Endothelial cell of umbilical vein (primary cell): ENCODE results near the gene FBXL17.

Experiments
- CTCF ChIP-seq, 2 donors: IDR thresholded peaks; 1 replicate in 1 of 2; 2 replicates in 1 of 2; pipeline ENCODE4 v1.5.1; 2011; ENCODE audit warnings: low read length in 2 of 2, mild to moderate bottlenecking in 2 of 2, moderate library complexity in 2 of 2, control low read depth in 1 of 2, inconsistent platforms in 1 of 2, low read depth in 1 of 2; ENCODE audit not compliant: insufficient read depth in 1 of 2; ENCODE audit errors: extremely low read depth in 1 of 2
- EZH2 ChIP-seq: IDR thresholded peaks from 2 replicates; pipeline ENCODE4 v1.6.1; 2012; ENCODE audit warnings: borderline replicate concordance, low read depth, mild to moderate bottlenecking, moderate library complexity, low read length, inconsistent platforms; ENCODE audit not compliant: severe bottlenecking
- FOS ChIP-seq: IDR thresholded peaks from 2 replicates; pipeline ENCODE4 v1.6.1; 2011; ENCODE audit warnings: mild to moderate bottlenecking, low read length, moderate library complexity, borderline replicate concordance; ENCODE audit not compliant: insufficient read depth
- GATA2 ChIP-seq: IDR thresholded peaks from 2 replicates; pipeline ENCODE4 v1.7.0; 2011; ENCODE audit warnings: low read depth, mild to moderate bottlenecking, moderate library complexity, mixed read lengths, low read length; ENCODE audit not compliant: insufficient read length, insufficient read depth
- MAX ChIP-seq: IDR thresholded peaks from 2 replicates; pipeline ENCODE4 v1.6.1; 2011; ENCODE audit not compliant: insufficient read depth, insufficient read length
- MYC ChIP-seq: IDR thresholded peaks from one replicate; pipeline ENCODE4 v1.6.1; 2011; ENCODE audit warnings: mild to moderate bottlenecking, low read depth, low read length
- POLR2A ChIP-seq: IDR thresholded peaks from 2 replicates; pipeline ENCODE4 v1.6.1; 2012; ENCODE audit warnings: low read depth, mild to moderate bottlenecking, control low read depth, low read length
- POLR2AphosphoS5 ChIP-seq: IDR thresholded peaks from 2 replicates; pipeline ENCODE4 v1.6.1; 2012; ENCODE audit warnings: low read depth, mild to moderate bottlenecking, control low read depth, low read length, moderate library complexity; ENCODE audit not compliant: insufficient read depth

GRCh38 chr5:108238936-108239887, 142.7 kb downstream of the FBXL17 start:
- TF ChIP-seq CTCF (IDR thresholded peaks at IDR 0.05; ENCODE audit: extremely low read depth in 1 of 2, insufficient read depth in 1 of 2, low read depth in 1 of 2, low read length in 2 of 2): no peak
- no peak for TF ChIP-seq FOS
- no peak for TF ChIP-seq POLR2A
- no peak for TF ChIP-seq POLR2AphosphoS5
- TF ChIP-seq EZH2: no peak
- TF ChIP-seq GATA2: no peak
- TF ChIP-seq MAX: no peak
- no peak for TF ChIP-seq MYC
